Measurements from ENCODE around the gene NTRK3.
A peak's percentile ranks its signal among the peaks of the same experiment; 100 is the strongest.

NTRK3 gene

DNA sequence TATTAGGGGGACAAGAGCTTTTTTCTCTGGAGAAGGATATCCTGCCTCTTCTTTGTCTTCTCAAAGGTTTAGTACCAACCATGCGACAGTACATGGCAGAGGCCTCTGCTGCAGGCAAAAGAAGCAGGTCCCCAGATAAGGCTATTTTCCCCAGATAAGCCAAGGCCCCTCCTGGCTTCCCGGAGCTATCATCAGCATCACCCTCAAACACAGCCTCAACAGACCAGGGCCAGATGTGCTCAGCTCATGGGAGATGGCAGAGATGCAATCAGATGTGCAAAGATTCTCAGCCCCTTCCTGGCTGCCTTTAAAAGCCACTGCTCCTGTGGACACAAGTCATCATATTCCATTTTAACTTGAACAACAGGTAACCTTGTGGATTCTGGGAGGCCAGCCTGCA is 49.0 kb downstream of the NTRK3 start:
- H3K4me3 ChIP-seq (ENCODE audit: low read length): no peak overlapping the region
- TF ChIP-seq, protein P1, sequence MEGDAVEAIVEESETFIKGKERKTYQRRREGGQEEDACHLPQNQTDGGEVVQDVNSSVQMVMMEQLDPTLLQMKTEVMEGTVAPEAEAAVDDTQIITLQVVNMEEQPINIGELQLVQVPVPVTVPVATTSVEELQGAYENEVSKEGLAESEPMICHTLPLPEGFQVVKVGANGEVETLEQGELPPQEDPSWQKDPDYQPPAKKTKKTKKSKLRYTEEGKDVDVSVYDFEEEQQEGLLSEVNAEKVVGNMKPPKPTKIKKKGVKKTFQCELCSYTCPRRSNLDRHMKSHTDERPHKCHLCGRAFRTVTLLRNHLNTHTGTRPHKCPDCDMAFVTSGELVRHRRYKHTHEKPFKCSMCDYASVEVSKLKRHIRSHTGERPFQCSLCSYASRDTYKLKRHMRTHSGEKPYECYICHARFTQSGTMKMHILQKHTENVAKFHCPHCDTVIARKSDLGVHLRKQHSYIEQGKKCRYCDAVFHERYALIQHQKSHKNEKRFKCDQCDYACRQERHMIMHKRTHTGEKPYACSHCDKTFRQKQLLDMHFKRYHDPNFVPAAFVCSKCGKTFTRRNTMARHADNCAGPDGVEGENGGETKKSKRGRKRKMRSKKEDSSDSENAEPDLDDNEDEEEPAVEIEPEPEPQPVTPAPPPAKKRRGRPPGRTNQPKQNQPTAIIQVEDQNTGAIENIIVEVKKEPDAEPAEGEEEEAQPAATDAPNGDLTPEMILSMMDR (conservative IDR thresholded peaks at IDR 0.05; ENCODE audit: low read length): no peak
- DNase-seq (ENCODE audit: low read depth): no peak

GRCh38 chr15:88204584-88204983 is 52.0 kb downstream of the NTRK3 start:
- TF ChIP-seq, protein P1 (conservative IDR thresholded peaks at IDR 0.05; ENCODE audit: low read length): no peak
- no peak for DNase-seq (ENCODE audit: low read depth)
- no peak overlapping the region for H3K4me3 ChIP-seq (ENCODE audit: low read length)

DNA sequence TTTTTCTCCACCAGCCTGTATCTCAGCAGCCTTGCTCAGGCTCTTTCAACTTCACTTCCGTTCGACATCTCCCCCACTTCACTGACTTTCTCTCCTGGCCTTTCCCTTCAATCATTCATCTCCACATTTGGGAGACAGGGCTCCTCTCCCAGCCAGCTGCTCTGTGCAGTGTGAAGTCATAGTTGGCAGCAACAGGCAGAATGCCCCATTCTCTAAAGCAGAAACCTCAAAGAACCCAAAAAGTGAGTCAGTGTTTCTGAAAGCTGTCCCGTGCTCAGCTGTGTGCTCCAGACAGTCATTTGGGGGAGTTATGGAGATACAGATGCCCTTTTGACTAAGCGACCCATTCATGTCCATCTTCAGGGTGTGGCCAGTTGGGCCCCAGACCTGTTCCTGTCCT is 54.3 kb downstream of the NTRK3 start:
- TF ChIP-seq, protein P1 (conservative IDR thresholded peaks at IDR 0.05; ENCODE audit: low read length): no peak
- H3K4me3 ChIP-seq (ENCODE audit: low read length): no peak overlapping the region
- DNase-seq (ENCODE audit: low read depth): peak; percentile 49

- H3K4me3 ChIP-seq (ENCODE audit: low read length): no peak overlapping the region
- DNase-seq (ENCODE audit: low read depth): no peak
- TF ChIP-seq, protein P1 (conservative IDR thresholded peaks at IDR 0.05; ENCODE audit: low read length): no peak
Measured at GRCh38 chr15:88201207-88201606, 55.3 kb downstream of the NTRK3 start.

DNA sequence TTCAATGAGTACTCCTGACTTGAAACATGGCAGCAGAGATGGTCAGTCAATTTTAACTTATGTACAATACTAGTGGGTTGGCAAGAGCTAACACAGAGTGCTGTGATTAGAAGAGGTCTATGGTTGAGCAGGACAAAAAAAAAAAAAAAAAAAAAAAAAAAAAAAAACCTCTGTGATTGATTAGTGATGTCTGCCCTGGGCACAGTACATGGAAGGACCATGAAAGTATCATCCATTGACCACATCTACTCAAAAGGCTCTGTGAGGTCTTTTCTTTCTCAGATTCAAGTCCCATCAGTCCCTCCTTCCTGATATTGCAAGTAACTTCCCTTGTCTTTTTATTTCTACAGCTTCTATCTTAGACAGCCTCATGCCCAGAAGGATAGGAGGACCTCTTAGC is 59.6 kb downstream of the NTRK3 start:
- TF ChIP-seq, protein P1 (conservative IDR thresholded peaks at IDR 0.05; ENCODE audit: low read length): no peak
- no peak for DNase-seq (ENCODE audit: low read depth)
- no peak overlapping the region for H3K4me3 ChIP-seq (ENCODE audit: low read length)

GRCh38 chr15:88194162-88194561 is 62.4 kb downstream of the NTRK3 start:
- TF ChIP-seq, protein P1 (conservative IDR thresholded peaks at IDR 0.05; ENCODE audit: low read length): no peak
- no peak for DNase-seq (ENCODE audit: low read depth)
- H3K4me3 ChIP-seq (ENCODE audit: low read length): no peak overlapping the region

DNA sequence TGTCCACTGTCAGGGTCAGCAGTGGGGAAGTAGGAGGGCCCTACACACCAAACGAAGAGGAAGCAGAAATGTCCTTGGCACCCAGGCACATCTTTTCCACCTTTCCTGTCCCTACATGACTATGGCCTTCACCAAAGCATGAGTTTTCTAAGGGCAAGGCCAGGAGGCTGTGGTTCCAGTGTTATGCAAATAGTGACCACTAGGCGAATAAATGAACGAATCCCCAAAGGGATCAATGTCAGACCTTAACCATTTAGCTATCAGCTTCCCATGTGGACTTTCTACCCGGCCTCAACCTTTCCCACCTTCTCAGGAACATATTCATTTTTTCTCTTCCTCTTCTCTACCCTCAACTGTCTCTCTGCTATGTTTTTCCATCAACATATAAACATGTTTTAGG is 63.1 kb downstream of the NTRK3 start:
- TF ChIP-seq, protein P1 (conservative IDR thresholded peaks at IDR 0.05; ENCODE audit: low read length): peak; percentile 8; the same call in 1 of the 2 replicates
- no peak overlapping the region for H3K4me3 ChIP-seq (ENCODE audit: low read length)
- DNase-seq (ENCODE audit: low read depth): no peak

All from AG10803 (cell line).